ENCODE data around the gene STIMATE.

- no peak for TF ChIP-seq CTCF (IDR thresholded peaks at IDR 0.05; ENCODE audit: low read length)
- TF ChIP-seq EZH2phosphoT487 (IDR thresholded peaks at IDR 0.05; ENCODE audit: low read length), result no peak
Observed at GRCh38 chr3:52836986-52837385, 60.4 kb downstream of the STIMATE start.
